Kidney epithelial cell (primary cell): Measurements from ENCODE around the gene HNRNPH3. TPM values are rescaled to one million over a fixed set of nuclear protein-coding genes. Genes with fewer than 3 reads are reported as not detected.

ENCODE experiments used
- DNase-seq: peaks from one replicate; pipeline ENCODE4 v3.0.0-alpha.2; 2010; ENCODE audit warnings: low read depth
- H3K27me3 ChIP-seq: 2 replicates; pipeline ENCODE4 v1.6.0; 2011; ENCODE audit warnings: low read length; ENCODE audit not compliant: control insufficient read depth, insufficient read depth
- H3K36me3 ChIP-seq: 2 replicates; pipeline ENCODE4 v1.5.1; 2011; ENCODE audit warnings: low read length; ENCODE audit not compliant: control insufficient read depth, insufficient read depth
- H3K4me3 ChIP-seq: 2 replicates; pipeline ENCODE4 v1.5.1; 2011; ENCODE audit warnings: low read depth, mild to moderate bottlenecking, control low read depth, low read length
- CTCF ChIP-seq: IDR thresholded peaks from 2 replicates; pipeline ENCODE4 v1.5.1; 2011; ENCODE audit warnings: mild to moderate bottlenecking, moderate library complexity, low read length, control low read depth, inconsistent platforms; ENCODE audit not compliant: insufficient read depth, poor library complexity, severe bottlenecking
- total RNA-seq: library from RNA; depleted of rRNA; stranded (reverse); fragments of >200 nt; gene quantifications from 2 replicates; pipeline ENCODE4 v1.2.3, GENCODE V29; 2015

Gene HNRNPH3
- total RNA-seq, 1 donor from 2014 or later: 23.0 TPM

GRCh38 chr10:68334672-68335467, 3.0 kb downstream of the HNRNPH3 start:
- no peak for DNase-seq
- H3K4me3 ChIP-seq: peak overlapping the region; percentile 66
- TF ChIP-seq CTCF: no peak
- no peaks in the 10 kb centered on the region for H3K27me3 ChIP-seq
- no peaks in the 10 kb centered on the region for H3K36me3 ChIP-seq

- DNase-seq: no peak
- Histone ChIP-seq H3K36me3 (no peaks in the 10 kb centered on the region), H3K4me3 (no peak overlapping the region), H3K27me3 (no peaks in the 10 kb centered on the region)
- no peak for TF ChIP-seq CTCF
Measured at GRCh38 chr10:68336754-68337351, 5.0 kb downstream of the HNRNPH3 start.

GRCh38 chr10:68340358-68341080, 8.7 kb downstream of the HNRNPH3 start:
- TF ChIP-seq CTCF: no peak
- H3K27me3 ChIP-seq: no peaks in the 10 kb centered on the region
- DNase-seq: no peak
- H3K36me3 ChIP-seq: no peaks in the 10 kb centered on the region
- H3K4me3 ChIP-seq: no peak overlapping the region

- no peak for DNase-seq
- Histone ChIP-seq H3K27me3 (no peaks in the 10 kb centered on the region), H3K36me3 (no peaks in the 10 kb centered on the region), H3K4me3 (no peak overlapping the region)
- TF ChIP-seq CTCF: no peak
Measured at GRCh38 chr10:68342909-68343516, 11.1 kb downstream of the HNRNPH3 start.

GRCh38 chr10:68345621-68346020, 13.8 kb downstream of the HNRNPH3 start:
- TF ChIP-seq CTCF: no peak
- no peak for DNase-seq
- H3K36me3 ChIP-seq: no peaks in the 10 kb centered on the region
- no peak overlapping the region for H3K4me3 ChIP-seq
- no peaks in the 10 kb centered on the region for H3K27me3 ChIP-seq
